SK-MEL-5 (cell line): ENCODE data around the gene CORO7. TPM values are rescaled to one million over a fixed set of nuclear protein-coding genes. Genes with fewer than 3 reads are reported as not detected.

Experiments
- DNase-seq: peaks from one replicate; pipeline ENCODE4 v3.0.0-alpha.2; 2016; ENCODE audit warnings: low read depth, low spot score
- in situ Hi-C: cut with HindIII; loops from 2 replicates; pipeline ENCODE4 v1.10.0; 2016; ENCODE audit warnings: low sequenced_read_pairs, high pct_unique_total_duplicates, low pct_unique_long_range_greater_than_20kb
- polyA plus RNA-seq, 2 experiments: library from polyadenylated mRNA; depleted of rRNA; stranded (reverse); fragments of >200 nt; gene quantifications; 2 replicates each; pipeline ENCODE4 v1.2.3, GENCODE V29; 2015
- total RNA-seq: library from RNA; depleted of rRNA; stranded (reverse); fragments of >200 nt; shearing (Covaris generic); gene quantifications from 2 replicates; pipeline ENCODE4 v1.2.3, GENCODE V29; 2014; rRNA removed

CORO7 gene
- total RNA-seq, result 17.4 and 21.1 TPM in 2 replicates
- polyA plus RNA-seq (2015; cell fraction: cytosol; rRNA removed), result 26.4 and 29.8 TPM in 2 replicates
- polyA plus RNA-seq (2015; cell fraction: nucleus; rRNA removed), result 75.5 and 107 TPM in 2 replicates

DNA sequence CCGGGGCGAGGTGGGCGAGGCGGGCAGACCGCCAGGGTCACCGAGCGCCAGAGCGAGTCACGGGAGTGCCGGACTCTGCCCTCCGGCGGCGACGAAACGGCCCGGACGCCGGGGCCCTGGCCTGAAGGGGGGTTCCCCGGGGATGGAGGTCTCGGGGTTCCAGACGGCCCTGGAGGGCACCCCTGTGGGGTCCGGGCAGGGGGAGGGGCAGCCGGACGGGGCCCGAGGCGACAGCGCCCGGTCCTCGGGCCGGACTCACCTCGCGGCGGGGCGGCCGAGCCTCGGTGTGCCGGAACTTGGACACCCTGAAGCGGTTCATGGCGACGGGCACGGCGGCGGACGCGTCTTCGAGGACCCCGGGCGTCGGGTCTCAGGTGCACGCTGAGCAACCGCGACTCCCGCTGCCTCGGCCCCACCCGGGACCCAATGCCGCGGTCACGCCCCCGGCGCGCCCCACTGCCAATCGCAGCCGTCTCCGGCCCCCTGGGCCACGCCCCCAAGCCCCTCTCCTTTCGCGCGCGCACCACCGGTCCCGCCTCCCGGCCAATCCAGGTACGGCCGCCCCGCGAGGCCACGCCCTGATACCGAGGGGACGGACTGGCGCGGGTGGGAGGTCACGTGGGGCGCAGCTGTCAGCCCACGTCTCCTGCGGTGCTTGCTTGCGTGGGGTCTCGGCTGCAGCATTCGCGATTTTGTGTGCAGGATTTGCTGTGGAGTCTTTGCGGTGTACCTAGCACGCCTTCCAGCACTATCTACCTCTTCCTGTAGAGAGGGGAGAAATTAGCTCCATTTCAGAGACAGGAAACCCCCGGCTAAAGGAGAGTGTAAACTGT, at the start of gene CORO7:
Gene CORO7 (minus strand): TSS at position 397 of the 833 bp plus-strand sequence. CDS start 78 bp downstream, at position 319.
- in situ Hi-C loops, result no loop called here
- DNase-seq, result peak; percentile 89

DNA sequence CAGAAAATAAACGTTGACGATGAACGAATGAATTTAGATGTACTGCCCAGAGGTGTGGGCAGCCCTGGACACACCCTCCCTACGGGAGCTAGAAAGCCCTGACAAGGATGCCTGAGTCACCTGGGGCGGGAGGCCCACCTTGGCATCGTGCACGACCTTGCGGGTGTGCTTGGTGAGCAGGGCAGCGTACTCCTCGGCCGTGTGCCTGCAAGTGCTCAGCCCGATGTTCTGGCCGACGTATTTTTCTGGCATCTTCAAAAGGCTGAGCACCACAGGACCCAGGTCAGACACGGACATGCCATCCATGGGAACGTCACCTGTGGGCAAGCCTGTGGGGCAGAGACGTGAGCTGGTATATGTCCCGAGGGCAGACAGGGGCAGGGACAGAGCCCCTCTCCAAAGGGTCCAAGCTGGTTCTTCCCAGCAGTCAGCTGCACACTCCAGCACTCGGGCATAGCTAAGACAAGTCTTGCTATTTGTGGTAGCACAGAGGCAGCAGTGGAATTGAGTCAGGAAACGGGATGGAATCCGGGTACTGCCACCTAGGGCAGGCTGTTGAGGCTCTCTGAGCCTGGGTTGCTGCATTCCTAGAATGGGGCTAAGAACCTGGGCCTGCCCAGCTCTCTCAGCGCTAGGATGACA, 47.2 kb upstream of the CORO7 start:
- DNase-seq, result no peak
- in situ Hi-C loops, result no loop called here

DNA sequence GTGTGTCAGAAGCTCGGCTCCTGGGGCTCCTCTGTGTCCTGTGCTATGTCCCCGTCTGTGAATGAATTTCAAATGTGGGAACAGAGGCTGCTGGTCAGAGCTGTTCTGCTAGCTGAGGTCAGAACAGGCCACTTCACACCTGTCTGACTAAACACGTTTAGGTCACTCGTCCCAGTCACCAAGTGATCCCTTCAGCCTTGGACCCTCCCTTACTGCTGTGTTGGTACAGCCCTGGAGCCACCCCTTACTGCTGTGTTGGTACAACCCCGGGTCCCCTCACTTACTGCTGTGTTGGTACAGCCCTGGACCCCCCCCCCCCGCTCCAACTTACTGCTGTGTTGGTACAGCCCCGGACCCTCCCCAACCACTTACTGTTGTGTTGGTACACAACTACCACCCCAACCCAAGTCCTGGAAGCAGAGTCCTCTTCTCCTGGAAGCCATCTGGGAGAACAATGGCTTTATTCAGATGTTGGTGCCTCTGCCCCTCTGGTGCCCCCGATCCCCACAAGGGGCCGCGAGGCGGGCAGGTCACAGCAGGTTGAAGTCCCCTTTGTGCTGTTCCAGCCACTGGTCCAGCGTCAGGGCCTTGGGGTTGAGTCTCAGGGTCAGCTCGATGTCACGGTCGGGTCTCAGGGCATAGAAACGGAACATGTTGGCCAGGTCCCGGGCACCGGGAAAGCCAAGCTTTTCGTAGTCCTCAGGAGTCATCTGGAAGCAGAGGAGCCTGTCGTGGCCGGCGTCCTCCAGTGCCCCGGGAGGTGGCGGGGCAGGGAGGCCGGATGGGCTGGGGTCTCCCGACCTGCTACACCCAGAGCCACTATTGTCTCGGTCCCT, 45.1 kb upstream of the CORO7 start:
- in situ Hi-C loops, result no loop called here
- no peak for DNase-seq

DNA sequence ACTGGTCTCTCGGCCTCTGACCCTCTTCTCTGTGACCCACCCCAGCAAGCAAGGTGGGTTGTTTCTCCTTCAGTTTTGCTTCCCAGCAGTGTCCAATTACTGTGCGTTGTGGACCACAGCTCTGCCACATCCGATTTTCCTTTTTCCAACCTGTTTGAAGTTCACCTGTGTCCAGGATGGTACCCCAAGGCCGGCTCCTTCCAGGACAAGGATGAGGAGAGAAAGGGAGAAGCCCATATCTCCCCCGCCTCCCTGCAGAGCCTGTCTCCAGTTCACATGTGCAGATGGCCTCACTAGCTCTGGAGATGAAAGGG, 44.5 kb upstream of the CORO7 start:
- no peak for DNase-seq
- in situ Hi-C loops, result no loop called here

DNA sequence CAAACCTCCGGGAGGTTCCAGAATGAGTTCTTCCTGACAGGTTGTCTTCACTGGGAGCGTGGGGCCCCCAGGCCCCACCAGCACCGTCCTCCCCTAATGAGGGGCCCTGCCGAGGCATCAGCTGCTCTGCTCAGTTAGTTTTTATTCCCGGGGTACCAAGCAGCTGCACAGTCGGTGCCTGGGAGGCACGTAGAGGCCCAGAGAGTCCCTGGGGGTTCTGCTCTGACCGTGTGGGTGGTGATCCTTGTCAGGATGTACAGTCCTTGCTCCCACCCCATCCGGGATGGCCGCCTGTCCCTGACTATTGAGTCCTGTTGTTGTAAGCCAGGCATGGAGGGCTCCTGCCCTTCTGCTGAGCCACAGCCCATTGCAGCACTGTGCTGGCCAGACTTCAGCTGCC, 39.6 kb upstream of the CORO7 start:
- in situ Hi-C loops, result no loop called here
- DNase-seq, result no peak

DNA sequence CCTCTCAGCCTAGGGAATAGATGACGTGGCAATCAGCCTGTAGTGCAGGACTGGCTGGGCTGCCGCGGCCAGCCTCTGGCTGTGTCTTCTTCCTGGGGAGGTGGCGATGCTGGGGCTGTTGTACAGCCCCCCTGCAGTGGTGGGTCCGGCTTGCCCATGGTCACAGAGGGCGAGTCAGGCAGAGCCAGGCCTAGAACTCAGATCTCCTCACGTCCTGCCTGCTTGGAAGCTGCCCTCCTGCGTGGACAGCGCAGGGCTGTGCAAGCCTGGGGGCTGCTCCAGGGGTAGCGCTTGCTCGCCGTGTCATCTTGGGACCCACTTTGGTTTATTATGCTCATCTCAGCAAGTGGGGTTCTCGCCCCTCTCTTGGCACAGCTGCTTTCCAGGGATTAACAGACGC, 38.7 kb upstream of the CORO7 start:
- DNase-seq, result no peak
- in situ Hi-C loops, result no loop called here

DNA sequence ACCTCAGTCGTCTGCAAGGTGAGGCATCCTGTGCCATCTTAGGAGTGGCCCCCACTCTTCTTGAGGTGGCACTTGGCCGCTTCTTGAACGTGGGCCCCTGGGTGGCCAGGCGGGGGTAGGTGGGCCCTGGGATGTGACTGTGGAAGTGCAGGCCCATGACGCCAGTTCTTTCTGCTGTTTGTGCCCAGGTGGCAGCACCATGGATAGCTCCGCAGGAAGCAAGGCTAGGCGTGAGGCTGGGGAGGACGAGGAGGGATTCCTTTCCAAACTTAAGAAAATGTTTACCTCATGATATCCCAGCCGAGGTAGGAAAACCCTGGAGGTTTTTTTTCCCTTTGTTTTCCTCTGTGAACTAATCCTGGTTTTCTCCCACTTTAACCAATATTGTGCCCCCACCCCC, 38.2 kb upstream of the CORO7 start:
- DNase-seq, result no peak
- in situ Hi-C loops, result no loop called here

DNA sequence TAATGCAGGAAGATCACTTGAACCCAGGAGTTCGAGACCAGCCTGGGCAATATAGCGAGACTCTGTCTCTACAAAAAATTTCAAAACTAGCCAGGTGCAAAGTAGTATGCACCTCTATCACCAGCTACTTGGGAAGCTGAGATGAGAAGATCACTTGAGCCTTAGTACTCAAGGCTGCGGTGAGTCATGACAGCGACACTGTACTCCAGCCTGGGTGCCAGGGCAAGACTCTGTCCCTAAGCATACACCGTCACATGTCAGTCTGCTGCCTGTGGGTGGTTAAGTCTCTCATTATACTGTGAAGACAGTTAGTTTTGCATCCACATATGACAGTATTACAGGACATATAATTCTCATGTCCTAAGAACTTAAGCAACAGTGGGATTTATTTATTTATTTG, 36.3 kb upstream of the CORO7 start:
- in situ Hi-C loops, result no loop called here
- no peak for DNase-seq

DNA sequence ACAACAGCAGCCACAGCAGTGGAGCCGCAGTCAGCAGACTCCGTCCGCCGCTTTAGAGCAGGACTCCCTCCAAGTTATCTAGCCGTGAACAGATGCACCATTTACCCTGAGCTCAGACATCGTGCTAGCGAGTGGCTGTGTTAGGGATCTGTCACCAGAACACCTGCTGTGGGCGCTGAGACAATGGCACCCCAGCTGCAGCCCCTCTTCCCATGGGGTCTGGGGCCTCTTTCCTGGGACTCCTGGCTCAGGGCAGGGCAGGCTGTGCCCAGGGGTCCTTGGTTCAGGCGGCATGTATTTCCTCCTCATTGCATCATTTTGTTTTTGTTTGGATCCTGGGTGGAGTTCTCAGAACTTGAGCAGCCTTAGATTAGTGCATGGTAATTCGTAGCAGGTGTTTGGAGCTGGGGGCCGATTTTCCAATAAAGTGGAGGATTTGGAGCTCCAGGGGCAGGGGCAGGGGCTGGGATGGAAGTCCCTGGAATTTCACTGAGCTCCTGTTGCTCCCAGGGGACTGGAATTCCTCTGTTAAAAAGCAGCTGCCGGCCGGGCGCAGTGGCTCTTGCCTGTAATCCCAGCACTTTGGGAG, 34.6 kb upstream of the CORO7 start:
- DNase-seq, result no peak
- in situ Hi-C loops, result no loop called here

DNA sequence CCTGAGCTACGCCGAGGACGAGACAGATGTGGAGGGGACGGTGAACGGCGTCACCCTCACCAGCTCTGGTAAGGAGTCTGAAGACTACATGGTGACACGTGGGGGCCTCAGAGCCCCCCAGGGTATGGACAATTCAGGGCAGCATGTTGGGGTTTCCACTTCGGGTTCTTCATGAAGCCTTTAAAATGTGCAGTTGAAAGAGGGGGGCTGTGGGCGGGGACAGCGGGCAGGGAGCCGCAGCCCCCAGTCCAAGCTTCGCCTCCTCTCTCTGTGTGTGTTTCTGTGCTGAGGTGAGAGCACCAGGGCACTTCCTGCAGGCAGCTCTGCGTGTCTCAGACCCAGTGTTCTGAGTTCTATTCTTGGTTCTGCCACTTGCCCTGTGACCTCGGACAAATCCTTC, 34.0 kb upstream of the CORO7 start:
- in situ Hi-C loops, result no loop called here

DNA sequence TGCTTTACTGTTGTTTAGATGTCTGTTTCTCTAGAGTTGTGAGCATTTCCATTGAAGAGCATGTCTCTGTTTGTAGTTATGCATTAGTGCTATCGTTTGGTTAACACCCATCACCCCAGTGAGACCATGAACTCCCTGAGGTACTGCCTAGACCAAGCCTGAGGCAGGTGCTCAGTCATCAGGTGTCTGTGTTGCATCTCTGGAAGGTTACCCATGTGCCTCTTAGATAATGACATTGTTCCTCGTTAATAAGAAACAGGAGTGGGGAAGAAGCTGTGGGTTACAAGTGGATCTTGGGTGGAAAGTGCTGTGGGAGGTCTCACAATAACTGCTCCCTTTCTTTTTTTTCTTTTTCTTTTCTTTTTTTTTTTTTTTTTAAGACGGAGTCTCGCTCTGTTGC, 27.6 kb upstream of the CORO7 start:
- DNase-seq, result no peak
- in situ Hi-C loops, result no loop called here

More for the DNA sequence above, 34.0 kb upstream of the CORO7 start:
- DNase-seq, result no peak

DNA sequence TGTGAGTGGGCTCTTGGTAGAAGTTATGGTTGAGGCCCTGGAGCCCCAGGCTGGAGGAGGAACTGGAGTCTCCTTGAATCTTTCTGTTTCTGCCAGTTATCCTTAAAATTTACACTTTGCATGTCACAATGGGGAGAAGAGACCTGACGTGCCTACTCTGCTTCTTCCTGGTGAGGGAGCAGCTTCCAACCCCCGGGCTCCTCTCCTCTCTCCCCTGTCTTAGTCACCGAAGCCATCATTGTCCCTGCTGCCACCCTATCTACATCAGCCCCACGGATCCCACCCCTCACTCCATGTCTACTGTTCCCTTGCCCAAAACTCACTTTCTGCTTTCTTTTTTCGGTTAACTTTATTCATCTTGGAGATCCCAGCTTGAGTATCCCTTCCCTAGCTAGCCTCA, 26.9 kb upstream of the CORO7 start:
- in situ Hi-C loops, result no loop called here
- no peak for DNase-seq

DNA sequence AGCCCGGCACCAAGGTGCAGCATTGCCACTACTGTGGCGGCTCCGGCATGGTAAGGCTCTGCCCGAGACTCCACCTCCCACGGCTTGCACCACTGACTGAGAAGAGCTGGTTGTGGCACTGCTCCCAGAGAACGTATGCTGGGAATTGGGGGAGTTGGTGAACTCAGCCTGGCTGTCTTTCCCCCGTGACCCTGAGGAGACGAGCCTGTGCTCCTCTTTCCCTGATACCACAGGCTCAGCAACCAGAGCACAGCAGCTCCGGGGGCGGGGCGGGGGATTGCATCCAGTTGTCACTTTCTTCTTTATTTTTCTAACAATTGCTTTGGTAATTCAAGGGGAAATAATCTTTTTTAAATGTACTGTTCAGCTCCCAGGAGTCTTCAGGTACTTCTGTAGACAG, 26.0 kb upstream of the CORO7 start:
- DNase-seq, result no peak
- in situ Hi-C loops, result no loop called here

DNA sequence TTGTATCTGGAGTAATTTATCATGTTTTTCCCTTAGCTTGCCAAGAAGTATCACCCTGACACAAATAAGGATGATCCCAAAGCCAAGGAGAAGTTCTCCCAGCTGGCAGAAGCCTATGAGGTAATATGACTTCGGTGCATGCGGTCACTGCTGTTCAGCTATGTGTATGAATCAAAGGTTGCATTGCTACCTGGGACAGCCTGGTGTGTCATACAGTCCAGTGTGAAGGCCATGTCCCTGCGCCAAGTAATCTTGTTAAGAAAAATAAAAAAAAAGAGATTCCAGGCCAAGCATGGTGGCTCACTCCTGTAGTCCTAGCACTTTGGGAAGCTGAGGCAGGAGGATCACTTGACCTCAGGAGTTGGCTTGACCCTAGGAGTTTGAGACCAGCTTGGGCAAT, 21.0 kb upstream of the CORO7 start:
- DNase-seq, result no peak
- in situ Hi-C loops, result no loop called here

DNA sequence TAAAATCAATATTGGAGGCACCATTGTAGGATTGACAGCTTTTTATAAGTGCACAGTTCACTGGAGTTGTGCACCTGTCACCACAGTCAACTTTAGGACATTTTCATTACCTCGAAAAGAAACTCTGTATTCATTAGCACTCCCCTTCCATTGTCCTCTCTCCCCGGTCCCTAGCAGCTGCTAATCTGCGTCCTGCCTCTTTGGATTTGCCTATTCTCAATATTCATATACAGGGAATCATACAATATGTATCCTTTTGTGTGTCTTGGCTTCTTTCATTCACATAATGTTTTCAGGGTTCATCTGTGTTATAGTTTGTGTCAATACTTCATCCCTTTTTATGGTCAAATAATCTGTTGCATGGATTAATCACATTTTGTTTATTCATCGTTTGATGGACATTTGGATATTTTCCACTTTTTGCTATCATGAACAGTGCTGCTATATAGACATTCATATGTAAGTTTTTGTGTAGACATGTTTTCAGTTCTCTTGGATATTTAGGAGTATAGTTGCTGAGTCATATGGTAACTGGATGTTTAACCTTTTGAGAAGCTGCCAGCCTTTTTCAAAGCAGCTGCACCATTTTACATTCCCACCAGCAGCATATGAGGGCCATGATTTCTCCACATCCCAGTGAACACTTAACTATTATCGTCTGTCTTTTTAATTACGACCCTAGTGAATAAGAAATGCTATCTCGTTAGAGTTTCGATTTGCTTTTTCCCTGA, 19.1 kb upstream of the CORO7 start:
- in situ Hi-C loops, result no loop called here
- no peak for DNase-seq

DNA sequence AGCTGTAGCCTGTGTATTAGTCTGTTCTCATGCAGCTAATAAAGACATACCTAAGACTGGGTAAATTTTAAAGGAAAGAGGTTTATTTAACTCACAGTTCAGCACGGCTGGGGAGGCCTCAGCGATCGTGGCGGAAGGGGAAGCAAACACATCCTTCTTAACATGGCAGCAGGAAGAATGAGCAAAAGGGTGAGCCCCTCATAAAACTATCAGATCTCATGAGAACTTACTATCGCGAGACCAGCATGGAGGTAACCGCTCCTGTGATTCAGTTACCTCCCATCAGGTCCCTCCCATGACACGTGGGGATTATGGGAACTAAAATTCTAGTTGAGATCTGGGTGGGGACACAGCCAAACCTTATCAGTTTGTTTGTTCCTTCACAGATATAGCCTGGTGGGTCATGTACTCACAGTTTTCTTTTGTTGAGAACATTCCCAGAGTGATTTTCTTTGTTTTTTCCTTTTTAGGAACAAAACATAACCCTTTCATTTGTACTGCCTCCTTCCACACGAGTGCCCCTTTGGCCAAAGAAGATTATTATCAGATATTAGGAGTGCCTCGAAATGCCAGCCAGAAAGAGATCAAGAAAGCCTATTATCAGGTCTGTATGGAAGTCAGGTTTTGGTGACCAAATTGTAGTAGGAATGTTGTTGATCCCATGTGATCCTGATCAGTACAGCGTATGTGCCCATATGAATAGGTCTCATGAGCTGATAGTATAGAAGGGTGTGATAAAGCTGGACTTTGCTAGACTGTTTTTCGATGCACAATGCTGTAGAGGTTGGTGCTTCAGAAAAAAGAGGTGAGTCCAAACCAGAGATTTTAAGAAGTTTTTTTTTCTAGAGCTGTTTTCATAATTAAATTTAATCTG, 17.8 kb upstream of the CORO7 start:
- in situ Hi-C loops, result no loop called here
- no peak for DNase-seq

DNA sequence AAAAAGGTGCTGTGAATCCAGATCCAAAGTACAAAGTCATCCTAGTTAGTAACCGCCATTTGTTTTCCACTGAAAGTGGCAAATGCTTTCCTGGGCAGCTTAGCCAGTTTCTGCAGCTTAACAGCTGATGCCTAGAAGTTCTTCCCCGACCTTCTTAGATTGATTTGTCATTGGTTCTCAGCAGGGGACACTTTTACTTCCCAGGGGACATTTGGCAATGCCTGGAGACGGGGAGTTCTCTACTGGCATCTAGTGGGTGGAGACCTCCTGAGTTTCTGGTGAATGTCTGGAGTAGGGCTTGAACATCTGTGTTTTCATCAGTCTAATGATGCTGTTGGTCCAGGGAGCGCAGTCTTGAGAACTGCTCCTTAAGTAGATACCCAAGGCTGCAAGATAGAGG, 16.8 kb upstream of the CORO7 start:
- in situ Hi-C loops, result no loop called here
- no peak for DNase-seq
